Hepatocyte (in vitro differentiated cells): Measurements from ENCODE around the gene NTNG2. TPM values are rescaled to one million over a fixed set of nuclear protein-coding genes. Genes with fewer than 3 reads are reported as not detected.

Experiments
- DNase-seq: peaks from one replicate; pipeline ENCODE4 v3.0.0-alpha.2; 2016; ENCODE audit warnings: low spot score
- H2AFZ ChIP-seq: fragments of 200-600 bp; sonication (generic); 2 replicates; pipeline ENCODE4 v1.6.0; 2016; ENCODE audit warnings: antibody characterized with exemption, mild to moderate bottlenecking
- H3K27ac ChIP-seq: fragments of 200-600 bp; sonication (generic); 2 replicates; pipeline ENCODE4 v1.5.1; 2016; ENCODE audit warnings: mild to moderate bottlenecking
- H3K27me3 ChIP-seq: fragments of 200-600 bp; sonication (generic); 2 replicates; pipeline ENCODE4 v1.6.1; 2016
- H3K36me3 ChIP-seq: fragments of 200-600 bp; sonication (generic); replicated peaks from 2 replicates; pipeline ENCODE4 v1.5.1; 2016; ENCODE audit warnings: low read depth; ENCODE audit not compliant: insufficient read depth
- H3K4me1 ChIP-seq: fragments of 200-600 bp; sonication (generic); 2 replicates; pipeline ENCODE4 v1.5.1; 2016; ENCODE audit warnings: mild to moderate bottlenecking, moderate library complexity; ENCODE audit not compliant: insufficient read depth
- H3K4me2 ChIP-seq: fragments of 200-600 bp; sonication (generic); 2 replicates; pipeline ENCODE4 v1.6.0; 2016
- H3K4me3 ChIP-seq: fragments of 200-600 bp; sonication (generic); 2 replicates; pipeline ENCODE4 v1.5.1; 2016; ENCODE audit warnings: mild to moderate bottlenecking
- H3K79me2 ChIP-seq: fragments of 200-600 bp; sonication (generic); 2 replicates; pipeline ENCODE4 v1.6.0; 2017; ENCODE audit warnings: mild to moderate bottlenecking
- H3K9me2 ChIP-seq: fragments of 200-600 bp; sonication (generic); replicated peaks from 2 replicates; pipeline ENCODE4 v1.6.0; 2017; ENCODE audit warnings: mild to moderate bottlenecking; ENCODE audit not compliant: insufficient read depth
- H3K9me3 ChIP-seq: fragments of 200-600 bp; sonication (generic); 2 replicates; pipeline ENCODE4 v1.5.1; 2016; ENCODE audit warnings: low read depth, mild to moderate bottlenecking
- H4K20me1 ChIP-seq: fragments of 200-600 bp; sonication (generic); 2 replicates; pipeline ENCODE4 v1.6.0; 2016; ENCODE audit warnings: mild to moderate bottlenecking; ENCODE audit not compliant: insufficient read depth, poor library complexity, severe bottlenecking
- EZH2 ChIP-seq: fragments of 200-600 bp; sonication (generic); IDR thresholded peaks from 2 replicates; pipeline ENCODE4 v1.6.1; 2016; ENCODE audit warnings: antibody characterized with exemption, mild to moderate bottlenecking, borderline replicate concordance
- EZH2phosphoT487 ChIP-seq: fragments of 200-600 bp; sonication (generic); IDR thresholded peaks from one replicate; pipeline ENCODE4 v1.6.1; 2018; ENCODE audit warnings: antibody characterized with exemption, mild to moderate bottlenecking, low read depth, moderate library complexity; ENCODE audit not compliant: unreplicated experiment, severe bottlenecking
- WGBS: methylation state at CpG from one replicate; pipeline ENCODE4 v1.1.6; 2016; ENCODE audit warnings: low lambda C conversion rate; ENCODE audit errors: missing lambda C conversion rate; 5-methylcytosine and 5-hydroxymethylcytosine counted together
- polyA plus RNA-seq: library from polyadenylated mRNA; unstranded; fragments of >200 nt; fragmentation: Nextera tagmentation; extraction: Ambion mirVana; gene quantifications from 2 replicates; pipeline ENCODE4 v1.2.1, GENCODE V29; 2016
- total RNA-seq: library from RNA; depleted of rRNA; stranded (reverse); fragments of >200 nt; gene quantifications from 2 replicates; pipeline ENCODE4 v1.2.3, GENCODE V29; 2014
- TF ChIP-seq, protein P1 (sequence below): fragments of 200-600 bp; sonication (generic); IDR thresholded peaks from 2 replicates; pipeline ENCODE4 v1.5.1; 2016; ENCODE audit warnings: antibody characterized with exemption, mild to moderate bottlenecking; ENCODE audit not compliant: poor library complexity

Gene NTNG2
- total and polyA plus RNA-seq, 2 experiments from 2014 or later, result 0.48 to 1.8 TPM

DNA sequence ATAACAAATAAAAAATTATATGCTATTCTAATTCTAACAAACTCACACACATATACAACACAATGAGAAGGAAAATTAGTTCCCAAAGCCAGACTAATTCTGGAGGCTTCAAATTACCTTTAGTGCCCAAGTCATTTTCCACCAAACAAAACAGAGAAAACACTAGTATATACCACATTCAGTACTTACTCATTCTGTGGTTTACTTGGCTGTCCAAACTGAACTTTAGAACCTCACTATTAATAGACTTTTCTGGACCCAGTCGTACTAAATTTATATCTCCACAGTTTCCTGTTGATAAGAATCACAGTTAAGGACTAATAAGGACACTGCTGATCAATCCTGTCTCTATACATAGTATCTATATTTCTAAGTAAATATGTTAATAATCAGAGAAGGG, 126.5 kb downstream of the NTNG2 start:
- H2AFZ ChIP-seq, result no peak overlapping the region
- peaks cover 7% of the 10 kb centered on the region for H4K20me1 ChIP-seq
- H3K4me2 ChIP-seq, result peak overlapping the region; percentile 7
- H3K9me2 ChIP-seq, result no peaks in the 10 kb centered on the region
- no peaks in the 10 kb centered on the region for H3K9me3 ChIP-seq
- peaks cover 9% of the 10 kb centered on the region for H3K79me2 ChIP-seq
- DNase-seq, result no peak
- no peaks in the 10 kb centered on the region for H3K27me3 ChIP-seq
- peak overlapping the region; percentile 67 for H3K27ac ChIP-seq
- H3K36me3 ChIP-seq, result no peaks in the 10 kb centered on the region
- H3K4me1 ChIP-seq, result peaks cover 26% of the 10 kb centered on the region
- H3K4me3 ChIP-seq, result no peak overlapping the region
- TF ChIP-seq, protein P1, sequence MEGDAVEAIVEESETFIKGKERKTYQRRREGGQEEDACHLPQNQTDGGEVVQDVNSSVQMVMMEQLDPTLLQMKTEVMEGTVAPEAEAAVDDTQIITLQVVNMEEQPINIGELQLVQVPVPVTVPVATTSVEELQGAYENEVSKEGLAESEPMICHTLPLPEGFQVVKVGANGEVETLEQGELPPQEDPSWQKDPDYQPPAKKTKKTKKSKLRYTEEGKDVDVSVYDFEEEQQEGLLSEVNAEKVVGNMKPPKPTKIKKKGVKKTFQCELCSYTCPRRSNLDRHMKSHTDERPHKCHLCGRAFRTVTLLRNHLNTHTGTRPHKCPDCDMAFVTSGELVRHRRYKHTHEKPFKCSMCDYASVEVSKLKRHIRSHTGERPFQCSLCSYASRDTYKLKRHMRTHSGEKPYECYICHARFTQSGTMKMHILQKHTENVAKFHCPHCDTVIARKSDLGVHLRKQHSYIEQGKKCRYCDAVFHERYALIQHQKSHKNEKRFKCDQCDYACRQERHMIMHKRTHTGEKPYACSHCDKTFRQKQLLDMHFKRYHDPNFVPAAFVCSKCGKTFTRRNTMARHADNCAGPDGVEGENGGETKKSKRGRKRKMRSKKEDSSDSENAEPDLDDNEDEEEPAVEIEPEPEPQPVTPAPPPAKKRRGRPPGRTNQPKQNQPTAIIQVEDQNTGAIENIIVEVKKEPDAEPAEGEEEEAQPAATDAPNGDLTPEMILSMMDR, result no peak
- TF ChIP-seq EZH2phosphoT487 (no peak), EZH2 (no peak)
- 18% methylated on average over 1 of the region's 1 CpG for WGBS

DNA sequence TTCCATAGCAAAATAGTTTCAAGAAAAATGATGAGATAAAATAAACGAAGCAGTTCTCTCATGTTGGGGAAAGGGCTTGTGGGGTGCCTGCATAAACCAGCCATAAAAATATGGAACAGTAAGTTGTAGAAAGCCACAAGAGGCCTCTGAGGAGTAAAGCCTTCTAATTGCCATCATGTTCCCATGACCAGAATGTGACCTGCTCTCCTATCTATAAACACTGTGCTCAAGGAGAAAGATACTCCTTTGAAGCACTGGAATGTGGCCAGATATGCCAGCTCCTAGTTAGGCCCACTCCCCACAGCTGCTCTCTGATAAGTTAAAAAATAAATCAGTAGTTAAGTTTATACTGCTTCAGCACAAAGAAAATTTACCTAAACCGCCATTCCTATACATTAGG, 127.1 kb downstream of the NTNG2 start:
- TF ChIP-seq EZH2phosphoT487 (no peak), EZH2 (no peak)
- TF ChIP-seq, protein P1, result no peak
- no peak overlapping the region for H2AFZ ChIP-seq
- no peaks in the 10 kb centered on the region for H3K9me3 ChIP-seq
- no peak overlapping the region for H3K4me3 ChIP-seq
- peak overlapping the region; percentile 7 for H3K4me2 ChIP-seq
- peaks cover 26% of the 10 kb centered on the region for H3K4me1 ChIP-seq
- DNase-seq, result no peak
- H3K27me3 ChIP-seq, result no peaks in the 10 kb centered on the region
- peak overlapping the region; percentile 67 for H3K27ac ChIP-seq
- peaks cover 7% of the 10 kb centered on the region for H4K20me1 ChIP-seq
- no peaks in the 10 kb centered on the region for H3K9me2 ChIP-seq
- WGBS, result 58% methylated on average over 2 of the region's 2 CpGs
- peaks cover 9% of the 10 kb centered on the region for H3K79me2 ChIP-seq
- no peaks in the 10 kb centered on the region for H3K36me3 ChIP-seq

DNA sequence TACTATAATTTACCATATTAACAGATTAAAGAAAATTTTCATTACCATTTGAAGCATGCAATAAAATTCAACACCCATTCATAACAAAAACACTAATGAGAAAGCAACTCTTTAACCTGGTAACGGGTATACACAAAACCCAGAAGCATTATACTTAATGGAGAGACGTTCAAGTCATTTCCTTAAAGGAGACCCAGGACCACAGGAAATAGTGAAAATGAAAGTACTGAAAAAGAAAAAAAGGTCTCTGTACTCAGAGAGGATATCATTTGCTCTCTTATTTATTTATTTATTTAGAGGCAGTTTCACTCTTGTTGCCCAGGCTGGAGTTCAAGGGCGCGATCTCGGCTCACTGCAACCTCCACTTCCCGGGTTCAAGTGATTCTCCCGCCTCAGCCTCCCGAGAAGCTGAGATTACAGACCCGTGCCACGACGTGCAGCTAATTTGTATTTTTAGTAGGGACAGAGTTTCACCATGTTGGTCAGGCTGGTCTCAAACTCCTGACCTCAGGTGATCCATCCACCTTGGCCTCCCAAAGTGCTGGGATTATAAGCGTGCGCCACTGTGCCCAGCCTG, 131.4 kb downstream of the NTNG2 start:
- no peaks in the 10 kb centered on the region for H3K9me3 ChIP-seq
- no peaks in the 10 kb centered on the region for H3K27me3 ChIP-seq
- no peaks in the 10 kb centered on the region for H3K9me2 ChIP-seq
- 95% methylated on average over 13 of the region's 13 CpGs for WGBS
- H3K36me3 ChIP-seq, result peaks cover 7% of the 10 kb centered on the region
- no peak overlapping the region for H3K4me2 ChIP-seq
- H3K79me2 ChIP-seq, result peaks cover 6% of the 10 kb centered on the region
- H2AFZ ChIP-seq, result no peak overlapping the region
- no peak overlapping the region for H3K4me3 ChIP-seq
- DNase-seq, result no peak
- TF ChIP-seq, protein P1, result no peak
- TF ChIP-seq EZH2 (no peak), EZH2phosphoT487 (no peak)
- H4K20me1 ChIP-seq, result peaks cover 7% of the 10 kb centered on the region
- H3K27ac ChIP-seq, result no peak overlapping the region
- peaks cover 16% of the 10 kb centered on the region for H3K4me1 ChIP-seq

Other genes with a start within 250 kb of the NTNG2 start
- gene MED27, start 82.2 kb upstream of the NTNG2 start, total RNA-seq, result 15.4 and 17.2 TPM in 2 replicates
- gene MED27, start 82.2 kb upstream of the NTNG2 start, polyA plus RNA-seq, result 32.1 and 38.0 TPM in 2 replicates
- 49.5 and 61.0 TPM in 2 replicates for gene SETX, start 192.9 kb downstream of the NTNG2 start, total RNA-seq
- 12.0 and 13.5 TPM in 2 replicates for gene SETX, start 192.9 kb downstream of the NTNG2 start, polyA plus RNA-seq
- 7.0 and 10.2 TPM in 2 replicates for gene TTF1, start 244.8 kb downstream of the NTNG2 start, total RNA-seq
- 5.5 and 8.2 TPM in 2 replicates for gene TTF1, start 244.8 kb downstream of the NTNG2 start, polyA plus RNA-seq
- gene CFAP77, start 248.2 kb downstream of the NTNG2 start, total RNA-seq, result 0.44 and 0.70 TPM in 2 replicates
- 1.2 and 4.2 TPM in 2 replicates for gene CFAP77, start 248.2 kb downstream of the NTNG2 start, polyA plus RNA-seq